GM20431 (cell line): Measurements from ENCODE around the gene KCNK3.

ENCODE experiments used
- in situ Hi-C: fragments of 300-500 bp; cut with MseI, MboI; formaldehyde crosslinking; loops from one replicate; pipeline ENCODE4 v1.15.0; 2020; ENCODE audit warnings: low sequenced_read_pairs; ENCODE audit not compliant: unreplicated experiment

Gene KCNK3

GRCh38 chr2:26724784-26725520, 32.4 kb downstream of the KCNK3 start:
- in situ Hi-C loops = no loop called here

GRCh38 chr2:26725521-26725820, 32.9 kb downstream of the KCNK3 start:
- in situ Hi-C loops = no loop called here

DNA sequence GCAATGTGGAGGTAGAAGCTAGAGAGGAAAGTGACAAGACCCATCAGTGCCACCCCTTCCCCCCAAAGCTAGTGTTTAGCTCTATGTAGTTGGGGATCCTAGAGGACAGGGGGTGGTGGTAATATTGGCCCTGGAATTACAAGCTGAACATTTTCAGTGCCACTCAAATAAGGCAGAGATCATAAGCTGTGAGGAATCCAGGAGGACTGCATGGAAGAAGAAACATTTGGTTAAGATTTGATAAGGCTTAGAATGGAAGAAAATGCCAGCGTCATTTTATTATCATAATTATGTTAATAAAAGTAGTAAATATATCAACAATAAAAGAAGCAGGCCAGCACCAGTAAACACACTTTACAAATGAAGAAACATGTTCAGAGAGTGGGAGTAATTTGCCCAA, 33.7 kb downstream of the KCNK3 start:
- in situ Hi-C loops = no loop called here

DNA sequence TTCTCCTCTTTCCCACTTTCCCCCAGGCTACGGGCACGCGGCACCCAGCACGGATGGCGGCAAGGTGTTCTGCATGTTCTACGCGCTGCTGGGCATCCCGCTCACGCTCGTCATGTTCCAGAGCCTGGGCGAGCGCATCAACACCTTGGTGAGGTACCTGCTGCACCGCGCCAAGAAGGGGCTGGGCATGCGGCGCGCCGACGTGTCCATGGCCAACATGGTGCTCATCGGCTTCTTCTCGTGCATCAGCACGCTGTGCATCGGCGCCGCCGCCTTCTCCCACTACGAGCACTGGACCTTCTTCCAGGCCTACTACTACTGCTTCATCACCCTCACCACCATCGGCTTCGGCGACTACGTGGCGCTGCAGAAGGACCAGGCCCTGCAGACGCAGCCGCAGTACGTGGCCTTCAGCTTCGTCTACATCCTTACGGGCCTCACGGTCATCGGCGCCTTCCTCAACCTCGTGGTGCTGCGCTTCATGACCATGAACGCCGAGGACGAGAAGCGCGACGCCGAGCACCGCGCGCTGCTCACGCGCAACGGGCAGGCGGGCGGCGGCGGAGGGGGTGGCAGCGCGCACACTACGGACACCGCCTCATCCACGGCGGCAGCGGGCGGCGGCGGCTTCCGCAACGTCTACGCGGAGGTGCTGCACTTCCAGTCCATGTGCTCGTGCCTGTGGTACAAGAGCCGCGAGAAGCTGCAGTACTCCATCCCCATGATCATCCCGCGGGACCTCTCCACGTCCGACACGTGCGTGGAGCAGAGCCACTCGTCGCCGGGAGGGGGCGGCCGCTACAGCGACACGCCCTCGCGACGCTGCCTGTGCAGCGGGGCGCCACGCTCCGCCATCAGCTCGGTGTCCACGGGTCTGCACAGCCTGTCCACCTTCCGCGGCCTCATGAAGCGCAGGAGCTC, 35.4 kb downstream of the KCNK3 start:
- in situ Hi-C loops = no loop called here

DNA sequence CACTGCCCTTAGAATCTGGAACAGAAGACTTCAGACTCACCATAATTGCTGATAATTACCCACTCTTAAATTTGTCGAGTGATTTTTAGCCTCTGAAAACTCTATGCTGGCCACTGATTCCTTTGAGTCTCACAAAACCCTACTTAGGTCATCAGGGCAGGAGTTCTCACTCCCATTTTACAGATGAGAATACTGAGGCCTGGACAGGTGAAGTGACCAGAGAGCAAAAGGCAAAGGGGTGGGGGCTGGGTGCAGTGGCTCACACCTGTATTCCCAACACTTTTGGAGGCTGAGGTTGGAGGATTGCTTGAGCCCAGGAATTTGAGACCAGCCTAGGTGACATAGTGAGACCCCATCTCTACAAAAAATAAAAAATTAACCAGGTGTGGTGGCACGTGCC, 36.8 kb downstream of the KCNK3 start:
- in situ Hi-C loops = no loop called here

GRCh38 chr2:26730549-26731344, 38.2 kb downstream of the KCNK3 start:
- in situ Hi-C loops = no loop called here

- in situ Hi-C loops = no loop called here
Observed at GRCh38 chr2:26731714-26732113, 39.2 kb downstream of the KCNK3 start.

DNA sequence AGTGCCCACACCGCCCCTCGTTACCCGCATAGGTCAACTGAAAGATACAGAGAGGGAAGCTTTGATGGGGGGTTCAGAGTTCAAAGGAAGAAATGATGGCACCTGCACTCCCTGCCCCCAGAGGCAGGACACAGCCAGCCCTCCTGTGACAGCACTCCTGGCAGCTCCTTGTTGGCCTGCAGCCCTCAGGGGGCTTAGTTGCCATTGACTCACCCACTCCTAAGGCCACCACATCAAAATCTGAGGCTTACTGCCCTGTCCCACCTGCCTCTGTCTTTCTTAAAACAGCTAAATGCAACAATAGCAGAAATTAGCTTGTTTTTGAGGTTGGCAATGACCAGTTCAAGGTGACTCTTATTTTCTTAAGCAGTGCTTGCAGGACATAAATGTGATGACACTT, 39.9 kb downstream of the KCNK3 start:
- in situ Hi-C loops = no loop called here

GRCh38 chr2:26733413-26733812, 40.9 kb downstream of the KCNK3 start:
- in situ Hi-C loops = no loop called here

DNA sequence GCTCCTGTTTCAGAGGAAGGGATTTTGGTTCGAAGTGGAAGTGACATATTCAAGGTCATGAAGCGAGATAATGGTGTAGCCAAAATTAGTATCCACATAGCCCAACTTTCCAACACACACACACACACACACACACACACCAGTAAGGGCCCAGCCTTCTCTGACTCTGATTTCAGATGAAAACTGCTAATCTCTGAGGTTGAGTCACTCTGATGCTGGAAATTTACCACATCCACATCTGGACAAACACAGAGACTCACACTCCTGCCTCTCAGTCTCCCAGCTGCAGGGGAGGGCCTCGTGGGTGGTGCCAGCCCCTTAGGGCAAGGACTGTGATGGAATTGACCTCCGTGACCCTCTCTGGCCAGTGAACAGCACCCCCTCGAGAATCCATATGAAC, 42.6 kb downstream of the KCNK3 start:
- in situ Hi-C loops = no loop called here

DNA sequence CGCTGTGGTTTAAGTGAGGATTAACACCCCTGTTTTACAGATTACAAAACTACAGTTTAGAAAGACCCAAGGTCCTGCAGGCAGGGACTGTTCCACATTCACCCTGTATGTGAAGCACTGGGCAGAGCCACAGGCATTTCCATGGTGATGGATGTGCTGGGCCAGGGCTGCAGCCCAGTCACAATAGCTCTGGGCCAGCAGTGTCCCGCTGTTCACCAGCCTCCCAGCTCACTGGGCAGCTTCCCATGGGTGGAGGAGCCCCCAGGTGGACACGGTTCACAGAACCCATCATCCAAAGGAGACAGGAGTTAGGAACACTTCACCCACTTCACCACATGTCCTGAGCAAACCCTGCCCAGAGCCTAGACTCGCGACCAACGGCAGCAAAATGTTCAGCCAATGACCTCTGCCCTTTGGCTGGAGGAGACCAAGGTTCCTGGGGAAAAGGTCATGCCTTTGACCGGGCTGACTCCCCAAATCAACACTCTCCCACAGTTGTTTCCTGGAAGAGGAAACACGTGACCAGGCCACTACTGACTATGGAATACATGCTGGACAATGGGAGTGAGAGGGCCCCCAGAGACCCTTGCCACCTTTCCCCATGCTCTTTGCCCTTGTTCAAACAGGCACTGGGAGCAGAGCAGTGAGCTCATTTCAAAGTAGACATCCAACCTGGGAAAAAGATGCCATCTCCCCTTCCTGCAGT, 43.5 kb downstream of the KCNK3 start:
- in situ Hi-C loops = no loop called here

DNA sequence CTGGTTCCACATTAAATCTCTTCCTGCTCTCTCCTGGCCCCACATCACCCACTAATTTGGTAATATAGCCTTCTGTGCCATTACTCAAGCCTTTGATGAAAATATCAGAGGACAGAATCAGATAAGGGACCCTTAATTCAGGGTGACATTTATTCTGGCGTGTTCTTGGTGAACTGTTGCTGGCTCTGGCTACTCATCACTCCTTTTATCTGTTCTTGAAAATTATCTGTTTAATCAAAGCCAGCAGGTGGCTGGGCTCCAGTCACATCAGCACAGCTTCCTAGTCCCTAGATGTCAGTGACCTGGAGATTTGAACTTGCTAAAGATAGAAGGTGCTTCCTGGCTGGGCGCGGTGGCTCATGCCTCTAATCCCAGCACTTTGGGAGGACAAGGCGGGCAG, 44.7 kb downstream of the KCNK3 start:
- in situ Hi-C loops = no loop called here

DNA sequence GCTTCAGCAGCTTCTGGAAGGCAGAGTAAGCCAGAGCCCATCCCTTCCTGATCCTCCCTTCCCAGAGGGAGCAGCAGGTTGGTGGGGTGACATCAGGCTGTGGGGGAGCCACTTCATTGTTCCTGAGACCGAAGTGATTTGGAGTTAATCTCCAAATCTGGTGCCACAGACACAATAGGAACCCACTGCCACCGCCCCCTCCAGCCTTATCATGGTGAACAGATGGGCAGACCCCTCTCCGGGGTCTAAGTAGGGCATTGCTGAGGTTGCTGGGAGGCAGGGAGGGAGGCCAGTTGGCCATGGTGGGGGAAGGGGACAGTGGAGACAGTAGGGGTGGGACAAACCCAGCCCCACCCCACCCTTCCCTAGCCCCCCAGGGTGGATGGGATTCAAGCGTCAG, 46.0 kb downstream of the KCNK3 start:
- in situ Hi-C loops = no loop called here

DNA sequence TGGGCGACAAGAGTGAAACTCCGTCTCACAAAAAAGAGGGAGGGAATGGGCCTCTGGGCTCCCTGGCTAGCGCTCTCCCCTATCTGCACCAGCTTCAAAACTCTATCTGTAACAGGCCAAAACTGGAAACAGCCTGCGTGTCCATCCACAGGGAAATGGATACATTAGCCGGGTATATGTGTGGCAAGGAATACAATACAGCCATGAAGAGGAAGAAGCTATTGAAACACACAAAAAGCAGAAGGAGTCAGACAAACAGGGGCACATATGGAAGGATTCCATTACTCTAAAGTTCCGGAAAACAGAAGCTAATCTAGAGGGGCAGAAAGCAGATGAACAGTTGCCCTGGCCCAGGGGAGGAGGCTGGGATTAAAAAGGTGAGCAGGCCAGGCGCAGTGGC, 47.0 kb downstream of the KCNK3 start:
- in situ Hi-C loops = no loop called here

GRCh38 chr2:26740346-26740745, 47.8 kb downstream of the KCNK3 start:
- in situ Hi-C loops = loop anchor here (10.0 kb wide), 1 partner anchor 136 kb away; no protein-coding TSS in a partner anchor

- in situ Hi-C loops = loop anchor here (10.0 kb wide), 1 partner anchor 136 kb away; no protein-coding TSS in a partner anchor
Observed at GRCh38 chr2:26740890-26741302, 48.4 kb downstream of the KCNK3 start.

- in situ Hi-C loops = loop anchor here (10.0 kb wide), 1 partner anchor 137 kb away; no protein-coding TSS in a partner anchor
Observed at GRCh38 chr2:26742048-26742770, 49.7 kb downstream of the KCNK3 start.

DNA sequence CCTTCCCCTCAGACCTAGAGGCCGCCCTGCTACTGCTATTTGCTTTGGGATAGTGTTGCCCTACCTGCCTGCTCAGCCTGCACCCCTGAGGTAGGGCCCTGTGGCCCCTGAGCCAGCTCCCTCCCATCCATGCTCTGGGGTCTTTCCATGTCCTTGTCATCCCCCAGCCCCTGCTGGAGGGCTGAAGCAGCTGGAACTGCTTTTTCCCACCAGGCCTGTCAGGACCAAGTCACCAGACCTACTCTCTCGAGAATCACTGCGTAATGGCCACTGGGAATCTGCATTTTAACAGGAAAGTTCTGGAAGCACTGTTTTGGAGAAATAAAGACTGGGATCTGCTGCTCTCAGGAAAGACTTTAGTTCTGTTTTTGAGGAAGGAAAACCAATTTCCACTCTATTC, 51.3 kb downstream of the KCNK3 start:
- in situ Hi-C loops = loop anchor here (10.0 kb wide), 1 partner anchor 139 kb away; no protein-coding TSS in a partner anchor

DNA sequence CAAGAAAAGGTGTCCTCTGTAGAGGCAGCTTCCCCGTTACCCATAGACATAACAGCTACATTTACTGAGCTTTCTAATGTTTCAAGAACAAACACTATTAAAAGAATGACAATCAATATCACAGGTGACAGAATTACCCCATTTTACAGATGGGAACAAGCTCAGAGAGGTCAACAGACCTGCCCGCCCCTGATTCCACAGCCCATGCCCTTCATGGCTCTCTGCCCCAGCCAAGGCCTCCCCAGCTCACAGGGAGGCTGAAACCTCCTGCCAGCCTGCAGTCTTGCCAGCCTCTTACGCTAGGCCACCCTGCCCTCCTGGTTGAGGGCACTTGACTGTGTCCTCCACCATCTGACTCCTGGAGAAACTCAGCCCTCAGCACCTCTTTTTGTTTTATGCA, 52.4 kb downstream of the KCNK3 start:
- in situ Hi-C loops = loop anchor here (10.0 kb wide), 1 partner anchor 140 kb away; no protein-coding TSS in a partner anchor
